Tibial nerve (tissue), 4 donors: Measurements from ENCODE around the gene SCAMP4. TPM values are rescaled to one million over a fixed set of nuclear protein-coding genes. Genes with fewer than 3 reads are reported as not detected.

Experiments
- DNase-seq, 2 donors: peaks; one replicate each; pipeline ENCODE4 v3.0.0-alpha.2; 2019; ENCODE audit warnings: low spot score in 2 of 2
- H3K27ac ChIP-seq, 4 donors: fragments of 200-600 bp; sonication (generic) in 3 of 4; one replicate each; pipeline ENCODE4 v1.5.1; 2017 to 2019; ENCODE audit warnings: mild to moderate bottlenecking in 1 of 4
- H3K27me3 ChIP-seq, 2 donors: fragments of 200-600 bp; sonication (generic) in 1 of 2; one replicate each; pipeline versions ENCODE4 v1.5.1 to v1.6.0; 2017 to 2019
- H3K36me3 ChIP-seq, 3 donors: fragments of 200-600 bp; sonication (generic); one replicate each; pipeline ENCODE4 v1.5.1; 2018 to 2019
- H3K4me1 ChIP-seq, 4 donors: fragments of 200-600 bp; sonication (generic) in 3 of 4; one replicate each; pipeline ENCODE4 v1.5.1; 2017 to 2019
- H3K4me3 ChIP-seq, 4 donors: fragments of 200-600 bp; sonication (generic) in 3 of 4; one replicate each; pipeline ENCODE4 v1.5.1; 2017 to 2019; ENCODE audit warnings: mild to moderate bottlenecking in 1 of 4, moderate library complexity in 1 of 4
- H3K9me3 ChIP-seq, 4 donors: fragments of 200-600 bp; sonication (generic) in 3 of 4; one replicate each; pipeline ENCODE4 v1.5.1; 2017 to 2019
- CTCF ChIP-seq, 5 experiments: fragments of 200-600 bp in 3 of 5; fragments of 450-650 bp in 2 of 5; sonication (generic) in 3 of 5; IDR thresholded peaks; one replicate each; pipeline ENCODE4 v1.5.1; 2016 to 2019; ENCODE audit warnings: antibody characterized with exemption in 5 of 5, mild to moderate bottlenecking in 3 of 5, moderate library complexity in 2 of 5
- EP300 ChIP-seq, 2 donors: sonication (generic); formaldehyde crosslinking; IDR thresholded peaks; one replicate each; pipeline ENCODE4 v1.6.1; 2017; ENCODE audit warnings: antibody characterized with exemption in 2 of 2, mild to moderate bottlenecking in 1 of 2
- POLR2A ChIP-seq, 2 donors: fragments of 450-650 bp; IDR thresholded peaks; one replicate each; pipeline ENCODE4 v1.6.1; 2017; ENCODE audit warnings: antibody characterized with exemption in 2 of 2, mild to moderate bottlenecking in 2 of 2, moderate library complexity in 2 of 2
- WGBS, 2 donors: methylation state at CpG; one replicate each; pipeline ENCODE4 v1.1.5; 2018; 5-methylcytosine and 5-hydroxymethylcytosine counted together
- total RNA-seq, 4 donors: library from RNA; depleted of rRNA; stranded (reverse); fragments of >200 nt; gene quantifications; one replicate each; pipeline ENCODE4 v1.1.0, GENCODE V29; 2016

Gene SCAMP4
- total RNA-seq, 4 donors from 2014 or later, result 34.7 to 65.7 (median 56.2) TPM

- Histone ChIP-seq H3K27ac (peak overlapping the region; percentile 31 to 94 (median 72)), H3K9me3 (no peaks in the 10 kb centered on the region), H3K4me3 (peak overlapping the region in 2 of 4 donors; percentile 52 to 70), H3K4me1 (peaks cover 0 to 72% (median 59%) of the 10 kb centered on the region in 4 donors), H3K27me3 (no peaks in the 10 kb centered on the region), H3K36me3 (no peaks in the 10 kb centered on the region)
- no peak for TF ChIP-seq CTCF (IDR thresholded peaks at IDR 0.05)
- no peak for TF ChIP-seq EP300 (IDR thresholded peaks at IDR 0.05)
- TF ChIP-seq POLR2A (IDR thresholded peaks at IDR 0.05), result no peak
- 31 to 41% methylated on average over 21 to 23 of the region's 23 CpGs for WGBS, 2 donors
- no peak for DNase-seq
These were observed 43.6 kb upstream of the SCAMP4 start for GRCh38 chr19:1861599-1862031.

DNA sequence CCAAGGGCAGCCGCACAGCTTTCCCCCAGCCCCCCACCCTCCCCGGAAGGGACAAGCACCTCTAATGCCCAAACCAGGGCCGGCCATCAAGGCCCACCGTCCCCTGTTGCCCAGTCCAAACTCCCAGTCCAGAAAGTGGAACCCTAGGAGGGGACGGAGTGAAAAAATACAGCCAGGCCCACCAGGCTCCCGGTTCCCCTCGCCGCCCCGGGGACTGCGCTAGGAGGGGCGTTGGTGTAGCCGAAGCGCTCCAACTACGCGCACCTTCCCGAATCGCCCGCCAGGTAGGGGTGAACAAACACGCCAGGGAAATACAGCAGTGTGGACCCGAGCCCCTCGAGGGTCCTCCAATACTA lies 43.2 kb upstream of the SCAMP4 start:
- Histone ChIP-seq H3K27me3 (no peaks in the 10 kb centered on the region), H3K4me1 (peaks cover 0 to 68% (median 57%) of the 10 kb centered on the region in 4 donors), H3K27ac (peak overlapping the region; percentile 31 to 94 (median 72)), H3K9me3 (no peaks in the 10 kb centered on the region), H3K36me3 (no peaks in the 10 kb centered on the region), H3K4me3 (peak overlapping the region; percentile 52 to 81 (median 65))
- TF ChIP-seq POLR2A (IDR thresholded peaks at IDR 0.05) (no peak), CTCF (IDR thresholded peaks at IDR 0.05) (no peak), EP300 (IDR thresholded peaks at IDR 0.05) (no peak)
- whole genome bisulfite sequencing, 2 donors, result 2 to 11% methylated on average over 11 to 13 of the region's 21 CpGs
- no peak for DNase-seq

DNA sequence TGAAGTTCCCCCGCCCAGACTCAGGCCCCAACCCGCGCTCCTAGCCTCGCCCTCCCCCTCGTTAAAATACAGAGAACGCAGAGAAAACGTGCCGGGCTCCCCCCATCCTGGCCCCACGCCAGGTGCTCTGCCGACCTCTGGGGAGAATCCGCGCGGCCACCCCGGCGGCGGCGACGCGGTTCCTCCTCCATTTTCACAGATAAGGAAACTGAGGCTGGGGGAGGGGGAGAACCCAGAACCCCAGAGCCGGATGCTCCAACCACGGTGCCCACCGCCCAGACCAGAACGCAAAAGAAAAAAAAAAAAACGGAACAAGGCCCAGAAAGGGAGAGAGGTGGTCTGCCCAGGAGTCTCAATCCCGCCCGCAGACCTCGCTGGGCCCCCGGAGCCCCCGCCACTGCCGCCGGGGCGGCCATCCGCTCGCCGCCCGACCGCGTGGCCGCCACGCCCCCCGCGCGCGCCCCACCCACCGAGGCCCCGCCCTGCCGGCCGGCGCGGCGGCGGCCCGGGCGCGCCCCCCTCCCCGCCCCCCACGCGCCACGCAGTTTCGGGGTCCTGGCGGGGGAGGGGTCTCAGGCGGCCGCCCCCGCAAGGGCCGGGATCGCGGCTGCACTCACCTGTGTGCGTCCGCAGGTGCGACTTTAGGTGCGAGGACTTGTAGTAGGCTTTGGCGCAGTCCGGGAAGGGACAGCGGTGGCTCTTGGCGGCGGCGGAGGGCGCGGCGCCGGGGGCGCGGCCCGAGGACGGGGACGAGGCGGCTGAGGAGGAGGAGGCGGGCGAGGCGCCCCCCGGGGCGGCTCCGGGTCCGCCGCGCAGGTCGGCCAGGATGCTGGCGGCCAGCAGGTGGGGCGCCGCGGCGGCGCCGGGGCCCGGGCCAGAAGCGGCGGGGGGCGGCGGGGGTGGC lies 42.5 kb upstream of the SCAMP4 start:
- peak overlapping the region; percentile 52 to 81 (median 65) for H3K4me3 ChIP-seq
- 0% methylated on average over 38 to 61 of the region's 109 CpGs for WGBS, 2 donors
- H3K36me3 ChIP-seq, result no peaks in the 10 kb centered on the region
- DNase-seq, result no peak
- peaks cover 0 to 62% (median 51%) of the 10 kb centered on the region in 4 donors for H3K4me1 ChIP-seq
- H3K27ac ChIP-seq, result peak overlapping the region; percentile 31 to 94 (median 80)
- no peaks in the 10 kb centered on the region for H3K9me3 ChIP-seq
- TF ChIP-seq EP300 (IDR thresholded peaks at IDR 0.05) (no peak), POLR2A (IDR thresholded peaks at IDR 0.05) (no peak), CTCF (IDR thresholded peaks at IDR 0.05) (no peak)
- H3K27me3 ChIP-seq, result no peaks in the 10 kb centered on the region

DNA sequence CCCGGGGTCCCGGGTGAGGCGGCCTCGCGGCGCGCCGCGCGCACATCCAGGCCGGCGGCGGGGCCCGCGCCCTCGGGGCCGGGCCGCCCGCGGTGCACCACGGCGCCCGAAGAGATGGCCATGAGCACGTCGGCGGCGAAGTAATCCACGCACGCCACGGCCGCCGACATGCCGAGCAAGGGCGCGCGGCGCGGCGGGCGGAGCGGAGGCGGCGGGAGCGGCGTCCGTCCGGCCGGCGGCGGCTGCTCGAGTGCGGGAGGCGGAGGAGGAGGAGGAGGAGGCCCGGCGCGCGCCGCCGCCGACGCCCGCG lies 41.9 kb upstream of the SCAMP4 start, which contains the start of gene KLF16:
Gene KLF16 (minus strand): TSS at position 252 of the 310 bp plus-strand sequence. CDS start 82 bp downstream, at position 170.
- H3K4me3 ChIP-seq, result peak within 1 kb of the TSS; percentile 59 to 90 (median 76)
- DNase-seq, result no peak
- TF ChIP-seq POLR2A (IDR thresholded peaks at IDR 0.05) (peak; percentile 32 to 73), CTCF (IDR thresholded peaks at IDR 0.05) (no peak)
- peak within 1 kb of the TSS; percentile 81 to 94 (median 90) for H3K27ac ChIP-seq
- no peaks in the 10 kb centered on the region for H3K36me3 ChIP-seq
- peaks cover 0 to 56% (median 45%) of the 10 kb centered on the region in 4 donors for H3K4me1 ChIP-seq
- H3K9me3 ChIP-seq, result no peaks in the 10 kb centered on the region
- no CpG with 5 or more reads among the region's 63 CpGs for WGBS, 2 donors
- no peaks in the 10 kb centered on the region for H3K27me3 ChIP-seq
